IPS DF 6.9 (cell line): ENCODE results near the gene CDH4.

Experiments
- DNase-seq: peaks from one replicate; pipeline ENCODE4 v3.0.0-alpha.2; 2013; ENCODE audit warnings: low read depth, low spot score
- H3K27ac ChIP-seq: one replicate; pipeline ENCODE4 v1.5.1; 2013; ENCODE audit warnings: low read length, control low read depth
- H3K27me3 ChIP-seq: 2 replicates; pipeline ENCODE4 v1.6.1; 2013; ENCODE audit warnings: mild to moderate bottlenecking, low read length; ENCODE audit not compliant: control insufficient read depth, insufficient read depth
- H3K36me3 ChIP-seq: 2 replicates; pipeline ENCODE4 v1.6.1; 2013; ENCODE audit warnings: low read length; ENCODE audit not compliant: control insufficient read depth, insufficient read depth
- H3K4me1 ChIP-seq: 2 replicates; pipeline ENCODE4 v1.6.1; 2013; ENCODE audit warnings: low read length; ENCODE audit not compliant: control insufficient read depth, insufficient read depth
- H3K4me3 ChIP-seq: 2 replicates; pipeline ENCODE4 v1.5.1; 2013; ENCODE audit warnings: mild to moderate bottlenecking, low read length
- H3K9me3 ChIP-seq: 2 replicates; pipeline ENCODE4 v1.6.1; 2013; ENCODE audit warnings: low read length, inconsistent platforms; ENCODE audit not compliant: control insufficient read depth, insufficient read depth
- WGBS: extraction: QIAGEN DNeasy Blood & Tissue Kit; methylation state at CpG from one replicate; pipeline ENCODE4 v1.1.7; 2013; ENCODE audit warnings: mixed read lengths, missing lambda C conversion rate; ENCODE audit not compliant: insufficient read length, insufficient coverage; 5-methylcytosine and 5-hydroxymethylcytosine counted together

Gene CDH4

DNA sequence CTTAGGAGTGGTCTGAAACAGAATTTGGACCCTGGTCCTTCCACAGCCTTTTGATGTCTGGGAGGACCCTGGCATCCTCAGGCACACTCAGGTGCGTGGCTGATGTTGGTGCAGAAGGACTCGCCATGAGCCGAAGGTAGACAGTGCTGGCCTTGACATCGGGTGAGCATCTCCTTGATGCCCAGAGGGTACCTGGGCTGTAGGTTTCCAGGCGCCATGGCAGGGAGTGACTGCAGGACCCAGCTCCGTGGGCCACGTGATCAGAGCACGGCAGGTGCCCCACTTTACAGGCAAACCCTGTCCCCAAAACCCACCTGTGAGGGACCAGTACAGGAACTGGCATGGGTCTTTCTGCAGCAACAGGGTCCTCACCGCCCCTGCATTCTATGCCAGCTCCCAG, 319.2 kb downstream of the CDH4 start:
- Histone ChIP-seq H3K4me1 (peaks cover 5% of the 10 kb centered on the region), H3K36me3 (no peaks in the 10 kb centered on the region), H3K9me3 (no peaks in the 10 kb centered on the region), H3K27me3 (no peaks in the 10 kb centered on the region), H3K27ac (no peak overlapping the region), H3K4me3 (no peak overlapping the region)
- WGBS = no CpG with 5 or more reads among the region's 9 CpGs
- DNase-seq = no peak

DNA sequence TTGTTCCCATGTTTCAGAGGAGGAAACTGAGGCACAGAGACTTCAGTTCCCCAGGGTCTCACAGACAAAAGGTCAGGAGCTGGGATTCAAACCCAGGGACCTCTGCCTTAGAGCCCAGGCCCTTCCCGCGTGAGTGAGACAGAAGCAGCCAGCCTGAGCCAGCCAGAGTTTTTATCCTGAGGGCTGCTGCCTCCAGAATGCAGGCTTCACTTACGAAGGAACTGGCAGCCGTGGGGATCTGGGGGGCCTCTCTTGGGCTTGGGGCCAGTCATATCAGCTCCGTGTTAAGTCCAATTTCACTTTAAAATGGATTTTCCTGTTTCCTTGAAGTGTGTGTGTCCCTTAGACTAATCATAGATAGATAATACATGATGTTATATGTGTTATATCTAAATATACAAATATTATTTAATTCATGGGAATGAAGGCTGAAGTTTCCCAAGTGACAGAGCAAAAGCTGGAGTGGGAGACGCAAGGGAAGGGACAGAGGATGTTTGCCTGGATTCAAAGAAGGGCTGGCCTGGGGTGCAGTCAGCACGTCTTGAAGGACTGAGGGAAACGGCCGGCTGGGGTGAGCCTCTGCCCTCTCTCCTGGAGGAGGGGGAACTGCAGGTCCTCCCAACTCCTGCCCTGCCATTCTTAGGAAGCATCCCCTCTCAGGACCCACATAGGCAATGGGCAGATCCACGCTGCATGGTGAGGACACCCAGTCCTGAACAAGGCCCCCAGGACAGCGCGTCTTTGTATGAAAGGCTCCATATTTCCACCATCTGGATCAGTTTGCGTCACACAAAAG, 320.1 kb downstream of the CDH4 start:
- WGBS = no CpG with 5 or more reads among the region's 13 CpGs
- H3K4me3 ChIP-seq = no peak overlapping the region
- H3K36me3 ChIP-seq = no peaks in the 10 kb centered on the region
- H3K27ac ChIP-seq = no peak overlapping the region
- H3K9me3 ChIP-seq = no peaks in the 10 kb centered on the region
- H3K27me3 ChIP-seq = no peaks in the 10 kb centered on the region
- no peaks in the 10 kb centered on the region; the same call in 1 of the 2 replicates for H3K4me1 ChIP-seq
- no peak for DNase-seq

DNA sequence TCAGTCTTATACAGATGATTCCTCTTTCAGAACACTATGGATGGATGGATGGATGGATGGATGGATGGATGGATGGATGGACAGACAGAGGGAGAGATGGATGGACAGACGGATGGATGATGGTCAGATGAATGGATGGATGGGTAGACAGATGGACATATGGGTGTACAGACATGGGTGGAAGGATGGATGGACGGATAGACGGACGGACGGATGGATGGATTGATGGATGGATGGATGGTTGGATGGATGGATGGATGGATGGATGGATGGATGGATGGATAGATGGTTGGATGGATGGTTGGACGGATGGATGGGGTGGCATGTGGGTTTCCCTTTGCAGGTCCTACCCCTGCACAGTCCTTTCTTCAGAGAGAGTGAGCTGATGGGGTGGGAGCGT, 320.7 kb downstream of the CDH4 start:
- no peak overlapping the region for H3K4me3 ChIP-seq
- no peaks in the 10 kb centered on the region for H3K9me3 ChIP-seq
- H3K4me1 ChIP-seq = no peaks in the 10 kb centered on the region
- no peak overlapping the region for H3K27ac ChIP-seq
- 97% methylated on average over 5 of the region's 7 CpGs for WGBS
- DNase-seq = no peak
- no peaks in the 10 kb centered on the region for H3K36me3 ChIP-seq
- H3K27me3 ChIP-seq = no peaks in the 10 kb centered on the region

DNA sequence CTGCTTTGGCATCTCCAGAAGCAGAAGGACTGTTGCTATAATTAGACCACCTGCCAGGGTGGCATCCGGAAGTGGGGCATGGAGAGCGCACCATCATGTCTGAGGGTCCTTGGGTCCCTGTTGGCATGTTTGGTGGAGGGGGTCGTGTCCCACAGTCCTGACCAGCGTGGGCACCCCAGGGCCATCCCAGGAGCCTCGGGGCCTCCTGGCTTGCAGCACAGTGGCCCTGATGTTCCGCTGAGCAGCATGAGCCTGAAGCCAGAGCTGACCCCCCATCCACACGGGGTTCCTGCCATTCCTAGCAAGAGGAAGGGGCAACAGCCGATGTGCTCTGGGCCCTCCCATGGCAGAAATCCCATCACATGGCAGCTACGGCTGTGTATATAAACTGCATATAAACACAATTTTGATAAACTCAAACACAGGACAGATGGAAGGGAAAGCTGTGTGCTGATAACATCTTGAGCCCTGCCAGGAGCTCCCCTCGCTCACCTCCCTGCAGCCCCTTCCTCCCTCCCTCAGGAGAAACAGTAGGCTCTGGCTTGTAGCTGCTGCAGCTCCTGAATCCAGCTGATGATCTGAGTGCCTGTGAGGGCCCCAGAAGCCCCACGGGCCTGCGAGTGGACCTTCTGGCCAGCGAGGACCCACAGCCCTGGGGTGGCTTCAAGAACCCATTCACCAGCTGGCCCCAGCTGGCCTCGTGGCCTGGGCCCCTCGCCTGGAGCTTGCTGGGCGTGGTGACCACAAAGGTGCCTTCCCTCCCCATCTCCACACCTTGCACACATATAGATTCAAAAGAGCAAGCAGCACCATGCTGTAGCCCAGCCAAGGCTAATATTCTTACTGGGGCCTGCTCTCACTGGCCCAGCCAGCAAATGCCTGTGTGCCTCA, 321.6 kb downstream of the CDH4 start:
- Histone ChIP-seq H3K27ac (no peak overlapping the region), H3K4me1 (no peaks in the 10 kb centered on the region), H3K9me3 (no peaks in the 10 kb centered on the region), H3K27me3 (no peaks in the 10 kb centered on the region), H3K4me3 (no peak overlapping the region), H3K36me3 (no peaks in the 10 kb centered on the region)
- no CpG with 5 or more reads among the region's 16 CpGs for WGBS
- DNase-seq = no peak

DNA sequence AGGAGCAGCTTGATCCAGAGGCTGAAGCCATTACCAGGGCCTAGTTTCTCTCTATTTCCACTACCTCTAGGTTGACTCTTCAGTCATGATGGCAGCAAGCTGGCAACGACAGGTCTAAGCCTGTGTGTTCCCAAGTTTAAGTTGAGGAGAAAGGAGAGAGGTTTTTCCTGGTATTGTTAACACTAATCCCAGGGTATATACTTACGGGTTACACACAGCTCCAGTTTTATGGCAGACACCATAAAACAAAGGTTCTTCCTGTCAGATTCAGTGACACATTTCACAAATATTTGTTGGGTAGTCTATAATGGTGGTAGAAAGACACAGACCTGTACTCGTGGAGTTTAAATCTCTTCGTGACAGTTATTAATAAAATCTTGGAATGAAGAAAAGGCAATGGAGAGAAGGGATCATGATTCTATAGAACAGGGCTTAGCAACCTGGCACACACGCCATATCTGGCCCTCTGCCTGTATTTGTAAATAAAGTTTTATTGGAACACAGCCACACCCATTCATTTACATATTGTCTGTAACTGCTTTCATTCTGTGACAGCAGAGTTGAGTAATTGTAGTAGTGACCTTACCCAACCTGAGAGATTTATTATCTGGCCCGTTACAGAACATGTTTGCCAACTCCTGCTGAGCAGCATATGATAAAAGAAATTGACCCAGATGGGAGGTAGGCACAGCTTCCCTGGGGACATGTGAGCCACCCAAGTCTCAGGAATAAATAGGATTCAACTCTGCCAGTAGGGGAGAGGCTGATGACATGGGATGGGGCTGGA, 323.3 kb downstream of the CDH4 start:
- no peaks in the 10 kb centered on the region for H3K27me3 ChIP-seq
- no peak overlapping the region for H3K27ac ChIP-seq
- H3K4me1 ChIP-seq = no peaks in the 10 kb centered on the region
- no peaks in the 10 kb centered on the region for H3K9me3 ChIP-seq
- WGBS = no CpG with 5 or more reads among the region's 6 CpGs
- no peak overlapping the region for H3K4me3 ChIP-seq
- DNase-seq = no peak
- H3K36me3 ChIP-seq = no peaks in the 10 kb centered on the region

DNA sequence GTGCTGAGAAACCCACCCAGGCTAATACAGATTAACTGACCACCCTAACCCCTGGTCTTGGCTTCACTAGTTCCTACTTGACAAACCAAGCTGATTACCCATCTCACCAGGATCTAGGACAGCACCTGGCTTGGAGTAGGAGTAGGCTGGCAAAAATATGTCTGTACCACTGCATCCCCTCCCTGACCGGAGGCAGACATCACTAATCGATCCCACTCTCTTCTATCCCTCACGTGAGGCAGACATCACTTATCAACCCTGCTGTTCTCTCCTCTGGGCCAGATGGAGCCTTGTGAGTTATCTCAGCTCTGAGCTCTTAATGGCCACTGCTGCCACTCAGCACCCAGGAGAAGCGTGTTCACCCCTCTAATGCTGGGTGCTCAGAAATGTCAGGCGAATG, 324.3 kb downstream of the CDH4 start:
- DNase-seq = no peak

DNA sequence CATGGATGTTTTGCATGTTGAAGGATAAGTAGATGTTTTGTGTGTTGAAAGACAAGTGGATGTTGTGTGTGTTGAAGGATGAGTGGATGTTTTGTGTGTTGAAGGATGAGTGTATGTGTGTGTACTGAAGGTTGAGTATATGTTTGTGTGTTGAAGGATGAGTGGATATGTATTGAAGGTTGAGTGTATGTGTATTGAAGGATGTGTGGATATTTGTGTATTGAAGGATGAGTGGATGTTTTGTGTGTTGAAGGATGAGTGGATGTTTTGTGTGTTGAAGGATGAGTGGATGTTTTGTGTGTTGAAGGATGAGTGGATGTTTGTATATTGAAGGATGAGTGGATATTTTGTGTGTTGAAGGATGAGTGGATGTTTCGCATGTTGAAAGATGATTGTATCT, 325.0 kb downstream of the CDH4 start:
- no peaks in the 10 kb centered on the region for H3K4me1 ChIP-seq
- no peak overlapping the region for H3K4me3 ChIP-seq
- H3K27me3 ChIP-seq = no peaks in the 10 kb centered on the region
- no peaks in the 10 kb centered on the region for H3K9me3 ChIP-seq
- no peaks in the 10 kb centered on the region for H3K36me3 ChIP-seq
- WGBS = 100% methylated on average over 1 of the region's 1 CpG
- H3K27ac ChIP-seq = no peak overlapping the region
- DNase-seq = no peak

More for the DNA sequence above, 324.3 kb downstream of the CDH4 start:
- H3K9me3 ChIP-seq = no peaks in the 10 kb centered on the region
- H3K4me3 ChIP-seq = no peak overlapping the region
- H3K36me3 ChIP-seq = no peaks in the 10 kb centered on the region
- no peak overlapping the region for H3K27ac ChIP-seq
- no peaks in the 10 kb centered on the region for H3K4me1 ChIP-seq
- no CpG with 5 or more reads among the region's 5 CpGs for WGBS
- H3K27me3 ChIP-seq = no peaks in the 10 kb centered on the region

DNA sequence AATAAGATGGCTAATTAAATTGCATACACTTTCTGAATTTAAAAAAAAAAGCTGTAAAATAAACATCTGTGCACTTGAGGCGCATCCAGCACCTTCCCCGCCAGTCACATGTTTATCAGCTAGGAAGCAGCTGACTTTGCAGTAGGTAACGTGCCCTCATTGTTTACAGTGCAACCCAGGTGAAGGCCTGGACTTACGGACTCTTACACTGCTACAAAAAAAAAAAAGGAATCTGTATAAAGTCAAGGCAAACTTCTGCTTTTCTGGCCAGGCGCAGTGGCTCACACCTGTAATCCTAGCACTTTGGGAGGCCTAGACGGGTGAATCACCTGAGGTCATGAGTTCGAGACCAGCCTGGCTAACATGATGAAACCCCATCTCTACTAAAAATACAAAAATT, 327.8 kb downstream of the CDH4 start:
- no peaks in the 10 kb centered on the region for H3K27me3 ChIP-seq
- no peak for DNase-seq
- no peaks in the 10 kb centered on the region for H3K9me3 ChIP-seq
- H3K4me3 ChIP-seq = no peak overlapping the region
- H3K4me1 ChIP-seq = no peaks in the 10 kb centered on the region
- H3K36me3 ChIP-seq = no peaks in the 10 kb centered on the region
- no CpG with 5 or more reads among the region's 7 CpGs for WGBS
- H3K27ac ChIP-seq = no peak overlapping the region

DNA sequence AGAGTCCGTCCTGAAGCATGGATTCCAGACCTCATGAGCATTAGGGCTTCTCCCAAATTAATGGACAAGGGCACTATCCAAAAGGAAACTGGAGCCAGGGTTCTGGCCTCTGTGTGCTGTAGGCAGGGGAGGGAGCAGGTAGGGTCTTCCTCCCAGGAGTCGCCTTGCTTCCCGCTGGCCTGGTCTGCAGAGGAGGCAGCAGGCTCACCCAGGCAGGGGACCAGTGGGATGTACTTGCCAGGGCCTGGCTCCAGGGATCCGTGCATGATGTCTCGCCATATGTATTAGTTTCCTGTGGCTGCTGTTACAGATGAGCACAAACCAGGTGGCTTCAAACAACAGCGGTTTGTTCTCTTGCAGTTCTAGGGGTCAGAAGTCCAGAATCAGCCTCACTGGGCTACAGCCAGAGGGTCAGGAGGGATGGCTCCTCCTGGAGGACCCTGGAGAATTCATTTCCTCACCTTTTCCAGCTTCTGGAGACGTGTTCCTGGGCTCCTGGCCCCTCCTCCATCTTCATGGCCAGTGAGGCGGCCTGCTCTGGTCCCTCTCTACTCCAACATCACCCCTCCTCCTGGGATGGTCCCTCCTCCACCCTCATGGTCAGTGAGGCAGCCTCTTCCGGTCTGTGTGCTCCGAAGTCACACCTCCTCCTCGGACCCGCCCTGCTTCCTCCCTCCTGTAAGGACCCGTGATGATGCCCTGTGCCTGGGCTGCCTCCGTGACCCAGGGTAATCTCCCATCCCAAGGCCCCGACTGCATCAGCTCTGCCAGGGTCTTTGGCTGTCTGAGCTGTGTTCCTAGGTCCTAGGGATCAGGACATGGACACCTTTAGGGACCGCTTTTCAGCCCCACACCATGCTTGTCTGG, 329.1 kb downstream of the CDH4 start:
- no peaks in the 10 kb centered on the region for H3K4me1 ChIP-seq
- WGBS = no CpG with 5 or more reads among the region's 16 CpGs
- no peaks in the 10 kb centered on the region for H3K27me3 ChIP-seq

More for the DNA sequence above, 329.1 kb downstream of the CDH4 start:
- no peak overlapping the region for H3K27ac ChIP-seq
- H3K4me3 ChIP-seq = no peak overlapping the region
- no peak for DNase-seq
- H3K9me3 ChIP-seq = no peaks in the 10 kb centered on the region
- H3K36me3 ChIP-seq = no peaks in the 10 kb centered on the region
